Right lobe of liver (tissue), 6 donors: ENCODE measurements around the gene TAF3. TPM values are rescaled to one million over a fixed set of nuclear protein-coding genes. Genes with fewer than 3 reads are reported as not detected.

Experiments
- ATAC-seq, 4 donors: fragments of 200-7000 bp; cut with Tn5 transposase; one replicate each; pipeline ENCODE4 v1.9.1; 2020; ENCODE audit warnings: mild to moderate bottlenecking in 4 of 4, moderate library complexity in 4 of 4
- DNase-seq, 3 donors: peaks; one replicate each; pipeline ENCODE4 v3.0.0-alpha.2; 2020
- H3K27ac ChIP-seq, 3 donors: fragments of 200-600 bp; one replicate each; pipeline ENCODE4 v1.8.0; 2022
- H3K27me3 ChIP-seq, 2 donors: fragments of 200-600 bp; one replicate each; pipeline ENCODE4 v1.8.0; 2022
- H3K36me3 ChIP-seq, 4 donors: fragments of 200-600 bp; sonication (generic) in 1 of 4; one replicate each; pipeline versions ENCODE4 v1.5.1 to v1.8.0; 2017 to 2022; ENCODE audit warnings: control low read depth in 1 of 4
- H3K4me1 ChIP-seq, 4 donors: fragments of 200-600 bp; sonication (generic) in 1 of 4; one replicate each; pipeline versions ENCODE4 v1.5.1 to v1.8.0; 2017 to 2022; ENCODE audit warnings: control low read depth in 1 of 4
- H3K4me3 ChIP-seq, 3 donors: fragments of 200-600 bp; one replicate each; pipeline ENCODE4 v1.8.0; 2022
- H3K9me3 ChIP-seq, 4 donors: fragments of 200-600 bp; sonication (generic) in 1 of 4; one replicate each; pipeline versions ENCODE4 v1.5.1 to v1.8.0; 2017 to 2022; ENCODE audit warnings: control low read depth in 1 of 4
- CTCF ChIP-seq, 4 donors: fragments of 200-600 bp in 3 of 4; fragments of 450-650 bp in 1 of 4; IDR thresholded peaks; one replicate each; pipeline versions ENCODE4 v1.5.1 to v1.8.0; 2016 to 2022; ENCODE audit warnings: antibody characterized with exemption in 4 of 4, mild to moderate bottlenecking in 2 of 4
- POLR2A ChIP-seq: fragments of 450-650 bp; IDR thresholded peaks from one replicate; pipeline ENCODE4 v1.6.1; 2017; ENCODE audit warnings: antibody characterized with exemption, mild to moderate bottlenecking
- WGBS: methylation state at CpG from one replicate; pipeline ENCODE4 v1.1.6; 2018; ENCODE audit warnings: low coverage, low lambda C conversion rate; ENCODE audit not compliant: insufficient coverage; ENCODE audit errors: missing lambda C conversion rate; 5-methylcytosine and 5-hydroxymethylcytosine counted together
- intact Hi-C, 2 donors: fragments of 100-400 bp; cut with DNase I; formaldehyde crosslinking; loops; one replicate each; pipeline versions ENCODE4 v1.11.2 to v1.14.1; 2022
- total RNA-seq, 6 experiments: library from RNA; depleted of rRNA in 2 of 6; stranded (reverse); fragments of >200 nt in 2 of 6; fragmentation: NEBNext Ultra II Directional in 3 of 6; extraction: Animal tissue kit (Norgen Biotek cat#: 25700) in 3 of 6; gene quantifications; one replicate each; pipeline versions ENCODE4 v1.1.0 to v1.2.4, GENCODE V29; 2016 to 2023
- donor health status: DM: no; HTN: yes; CAD: no.
- donor health status: DM: no; HTN: no; CAD: no.
- donor health status: DM: no; HTN: no; CAD: no.
- donor health status: DM: no; HTN: yes; CAD: no.
- donor health status: DM: no; HTN: yes; CAD: no.

TAF3 gene
- total RNA-seq, 6 experiments from 2014 or later: 1.9 to 3.5 (median 3.0) TPM

- TF ChIP-seq POLR2A (no peak), CTCF (IDR thresholded peaks at IDR 0.05) (no peak)
- H3K9me3 ChIP-seq: no peaks in the 10 kb centered on the region
- ATAC-seq (no peak), DNase-seq (no peak)
- H3K27me3 ChIP-seq: peaks cover 7 to 48% of the 10 kb centered on the region in 2 donors
- intact Hi-C loops: no loop called here
- no peaks in the 10 kb centered on the region for H3K36me3 ChIP-seq
- H3K27ac ChIP-seq: no peak overlapping the region
- peak overlapping the region in 2 of 3 donors; percentile 52 to 53 for H3K4me3 ChIP-seq
- H3K4me1 ChIP-seq: peaks cover 0 to 44% (median 15%) of the 10 kb centered on the region in 4 donors
- WGBS: 13% methylated on average over 3 of the region's 52 CpGs
Measured at GRCh38 chr10:8051109-8051821, 233.0 kb downstream of the TAF3 start.

GRCh38 chr10:8051851-8052257 lies 233.5 kb downstream of the TAF3 start:
- Histone ChIP-seq H3K36me3 (no peaks in the 10 kb centered on the region), H3K27ac (no peak overlapping the region), H3K4me3 (no peak overlapping the region), H3K27me3 (peaks cover 7 to 45% of the 10 kb centered on the region in 2 donors), H3K4me1 (peaks cover 0 to 44% (median 15%) of the 10 kb centered on the region in 4 donors), H3K9me3 (no peaks in the 10 kb centered on the region)
- ATAC-seq (no peak), DNase-seq (peak in 1 of 3 donors; percentile 34)
- intact Hi-C loops: no loop called here
- TF ChIP-seq POLR2A (no peak), CTCF (IDR thresholded peaks at IDR 0.05) (no peak)
- WGBS: 6% methylated on average over 17 of the region's 29 CpGs

- H3K4me1 ChIP-seq: peaks cover 0 to 44% (median 15%) of the 10 kb centered on the region in 4 donors
- no peak for DNase-seq
- H3K9me3 ChIP-seq: no peaks in the 10 kb centered on the region
- 13% methylated on average over 32 of the region's 32 CpGs for WGBS
- TF ChIP-seq CTCF (IDR thresholded peaks at IDR 0.05) (no peak), POLR2A (no peak)
- H3K4me3 ChIP-seq: no peak overlapping the region
- H3K27ac ChIP-seq: no peak overlapping the region
- intact Hi-C loops: no loop called here
- no peaks in the 10 kb centered on the region for H3K36me3 ChIP-seq
- H3K27me3 ChIP-seq: peaks cover 7 to 39% of the 10 kb centered on the region in 2 donors
- no peak for ATAC-seq
Measured at GRCh38 chr10:8052341-8052955, 234.1 kb downstream of the TAF3 start.

DNA sequence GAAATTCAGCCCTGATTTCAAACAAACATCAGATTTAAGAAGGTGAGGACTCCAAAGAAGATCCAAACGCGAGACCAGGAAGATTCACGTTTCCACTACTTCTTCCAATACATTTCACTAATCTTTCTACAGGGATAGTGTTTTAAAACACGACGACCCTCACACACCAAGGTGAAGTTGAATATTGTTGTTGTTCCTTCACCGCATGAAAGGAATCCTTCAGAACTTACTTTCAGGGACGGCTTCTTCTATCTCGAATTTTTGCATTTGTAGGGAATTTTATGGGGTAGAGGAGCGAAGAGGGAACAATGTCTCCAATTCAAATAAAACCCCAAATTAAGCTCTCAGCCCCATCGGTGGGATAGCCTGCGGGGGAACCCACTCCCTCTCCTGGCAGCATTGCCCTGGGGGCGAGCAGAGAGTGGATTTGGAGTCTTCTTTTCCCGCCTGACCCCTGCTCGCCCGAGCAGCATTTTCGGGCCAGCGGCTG lies 234.7 kb downstream of the TAF3 start:
- WGBS: 4% methylated on average over 17 of the region's 17 CpGs

More for the DNA sequence above, 234.7 kb downstream of the TAF3 start:
- TF ChIP-seq CTCF (IDR thresholded peaks at IDR 0.05): no peak
- no peak for TF ChIP-seq POLR2A
- peaks cover 0 to 44% (median 15%) of the 10 kb centered on the region in 4 donors for H3K4me1 ChIP-seq
- no peaks in the 10 kb centered on the region for H3K9me3 ChIP-seq
- H3K27me3 ChIP-seq: peaks cover 7 to 34% of the 10 kb centered on the region in 2 donors
- H3K27ac ChIP-seq: no peak overlapping the region
- no peaks in the 10 kb centered on the region for H3K36me3 ChIP-seq
- peak overlapping the region in 1 of 3 donors; percentile 59 for H3K4me3 ChIP-seq
- no peak for DNase-seq
- ATAC-seq: no peak
- intact Hi-C loops: no loop called here
